PFSK-1 (cell line): ENCODE results near the gene CRYZL1.

Source experiments
- POLR2AphosphoS5 ChIP-seq: IDR thresholded peaks from 2 replicates; pipeline ENCODE4 v1.6.1; 2012; ENCODE audit warnings: low read depth, mild to moderate bottlenecking, control low read depth, low read length, moderate library complexity
- SIN3A ChIP-seq: IDR thresholded peaks from 2 replicates; pipeline ENCODE4 v1.6.1; 2012; ENCODE audit warnings: mild to moderate bottlenecking, low read length, moderate library complexity, borderline replicate concordance; ENCODE audit not compliant: insufficient read depth
- TAF1 ChIP-seq: IDR thresholded peaks from 2 replicates; pipeline ENCODE4 v1.6.1; 2012; ENCODE audit warnings: low read length, control low read depth, borderline replicate concordance; ENCODE audit not compliant: insufficient read depth
- TF ChIP-seq, protein P1 (sequence below), 2 experiments: IDR thresholded peaks; 2 replicates each; pipeline versions ENCODE4 v1.6.1 to v1.8.0; 2011 to 2012; ENCODE audit warnings: low read depth in 2 of 2, low read length in 2 of 2, control low read depth in 1 of 2, inconsistent platforms in 1 of 2, mild to moderate bottlenecking in 1 of 2, moderate library complexity in 1 of 2; ENCODE audit not compliant: insufficient read depth in 1 of 2

GRCh38 chr21:33561373-33561772 lies 80.2 kb downstream of the CRYZL1 start:
- TF ChIP-seq SIN3A = no peak
- TF ChIP-seq, protein P1, sequence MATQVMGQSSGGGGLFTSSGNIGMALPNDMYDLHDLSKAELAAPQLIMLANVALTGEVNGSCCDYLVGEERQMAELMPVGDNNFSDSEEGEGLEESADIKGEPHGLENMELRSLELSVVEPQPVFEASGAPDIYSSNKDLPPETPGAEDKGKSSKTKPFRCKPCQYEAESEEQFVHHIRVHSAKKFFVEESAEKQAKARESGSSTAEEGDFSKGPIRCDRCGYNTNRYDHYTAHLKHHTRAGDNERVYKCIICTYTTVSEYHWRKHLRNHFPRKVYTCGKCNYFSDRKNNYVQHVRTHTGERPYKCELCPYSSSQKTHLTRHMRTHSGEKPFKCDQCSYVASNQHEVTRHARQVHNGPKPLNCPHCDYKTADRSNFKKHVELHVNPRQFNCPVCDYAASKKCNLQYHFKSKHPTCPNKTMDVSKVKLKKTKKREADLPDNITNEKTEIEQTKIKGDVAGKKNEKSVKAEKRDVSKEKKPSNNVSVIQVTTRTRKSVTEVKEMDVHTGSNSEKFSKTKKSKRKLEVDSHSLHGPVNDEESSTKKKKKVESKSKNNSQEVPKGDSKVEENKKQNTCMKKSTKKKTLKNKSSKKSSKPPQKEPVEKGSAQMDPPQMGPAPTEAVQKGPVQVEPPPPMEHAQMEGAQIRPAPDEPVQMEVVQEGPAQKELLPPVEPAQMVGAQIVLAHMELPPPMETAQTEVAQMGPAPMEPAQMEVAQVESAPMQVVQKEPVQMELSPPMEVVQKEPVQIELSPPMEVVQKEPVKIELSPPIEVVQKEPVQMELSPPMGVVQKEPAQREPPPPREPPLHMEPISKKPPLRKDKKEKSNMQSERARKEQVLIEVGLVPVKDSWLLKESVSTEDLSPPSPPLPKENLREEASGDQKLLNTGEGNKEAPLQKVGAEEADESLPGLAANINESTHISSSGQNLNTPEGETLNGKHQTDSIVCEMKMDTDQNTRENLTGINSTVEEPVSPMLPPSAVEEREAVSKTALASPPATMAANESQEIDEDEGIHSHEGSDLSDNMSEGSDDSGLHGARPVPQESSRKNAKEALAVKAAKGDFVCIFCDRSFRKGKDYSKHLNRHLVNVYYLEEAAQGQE (IDR thresholded peaks at IDR 0.05; ENCODE audit: insufficient read depth in 1 of 2, low read depth in 2 of 2, low read length in 2 of 2) = no peak
- no peak for TF ChIP-seq POLR2AphosphoS5
- TF ChIP-seq TAF1 = no peak
